ENCODE data around the gene ZCCHC7.

The ZCCHC7 gene

DNA sequence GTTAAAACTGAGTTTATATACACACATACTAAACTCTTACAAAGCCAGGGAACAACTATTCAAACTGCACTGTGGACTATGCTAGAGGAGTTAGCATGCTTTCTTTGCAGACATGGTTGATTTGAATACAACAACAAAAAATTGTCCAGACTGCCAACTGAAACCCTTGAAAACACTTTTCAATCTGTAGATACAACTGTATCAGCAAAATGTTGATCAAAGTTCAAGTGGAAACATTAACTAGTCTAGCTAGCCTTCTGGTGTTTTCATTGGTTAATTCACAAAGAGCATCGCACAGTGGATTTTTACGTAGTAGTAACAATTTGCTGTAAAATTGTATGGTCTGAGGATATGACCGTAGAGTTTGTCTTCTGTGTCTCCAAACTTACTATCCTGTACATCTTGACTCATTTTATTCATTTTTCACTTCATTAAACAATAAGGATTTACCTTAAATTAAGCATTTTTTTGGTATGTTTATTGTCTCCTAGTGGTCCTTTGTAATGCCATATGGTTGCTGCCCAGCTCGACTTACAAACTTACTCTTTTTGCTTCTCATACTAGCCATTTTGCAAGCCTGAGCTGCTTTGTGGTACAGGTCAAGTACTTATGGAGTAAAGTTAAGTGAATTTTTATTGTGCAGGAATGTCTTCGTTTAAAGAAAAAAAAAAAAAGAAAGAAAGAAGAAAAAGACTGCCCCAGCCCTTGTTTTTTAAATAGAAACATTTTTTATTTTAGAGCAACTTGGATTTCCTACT is 123.4 kb downstream of the ZCCHC7 start:
- no peak for DNase-seq (ENCODE audit: insufficient read length, low spot score)
- FAIRE-seq, result no peak

DNA sequence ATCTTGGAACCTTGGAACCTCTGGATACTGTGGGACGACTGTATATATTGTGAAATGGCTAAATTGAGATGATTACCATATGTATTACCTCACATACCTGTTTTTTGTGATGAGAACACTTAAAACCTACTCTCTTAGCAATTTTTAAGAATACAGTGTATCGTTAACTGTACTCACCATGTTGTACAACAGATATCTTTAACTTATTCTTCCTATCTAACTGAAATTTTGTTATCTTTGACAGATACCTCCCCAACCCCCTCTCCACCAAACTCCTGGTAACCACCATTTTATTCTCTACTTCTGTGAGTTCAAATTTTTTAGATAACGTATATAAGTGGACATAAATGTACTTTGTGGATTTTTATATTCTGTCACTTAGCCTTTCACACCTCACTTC is 126.5 kb downstream of the ZCCHC7 start:
- DNase-seq (ENCODE audit: insufficient read length, low spot score) (no peak), FAIRE-seq (no peak)

DNA sequence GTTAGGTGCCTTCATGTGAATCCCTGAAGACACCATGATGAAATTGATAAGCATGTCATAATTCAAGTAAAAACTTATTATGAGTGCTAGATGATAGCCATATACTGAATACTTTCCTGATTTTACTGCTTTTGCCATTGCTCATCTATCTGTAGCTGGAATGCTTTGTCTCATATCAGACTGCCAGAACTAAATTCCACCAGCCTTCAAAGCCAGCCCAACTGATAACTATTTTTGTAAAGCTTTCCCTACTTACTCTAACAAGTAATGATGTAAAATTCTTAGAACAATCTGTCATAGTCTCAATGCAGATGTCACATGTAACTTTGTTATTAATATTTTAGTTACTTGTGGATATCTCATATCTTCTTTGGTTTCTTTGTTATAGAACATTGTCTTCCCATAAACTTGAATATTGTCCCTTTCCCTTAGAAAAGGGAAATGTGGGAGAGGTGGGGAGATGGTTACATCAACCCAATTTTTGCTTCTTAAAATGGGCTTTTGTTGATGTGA is 128.3 kb downstream of the ZCCHC7 start:
- FAIRE-seq, result no peak

DNA sequence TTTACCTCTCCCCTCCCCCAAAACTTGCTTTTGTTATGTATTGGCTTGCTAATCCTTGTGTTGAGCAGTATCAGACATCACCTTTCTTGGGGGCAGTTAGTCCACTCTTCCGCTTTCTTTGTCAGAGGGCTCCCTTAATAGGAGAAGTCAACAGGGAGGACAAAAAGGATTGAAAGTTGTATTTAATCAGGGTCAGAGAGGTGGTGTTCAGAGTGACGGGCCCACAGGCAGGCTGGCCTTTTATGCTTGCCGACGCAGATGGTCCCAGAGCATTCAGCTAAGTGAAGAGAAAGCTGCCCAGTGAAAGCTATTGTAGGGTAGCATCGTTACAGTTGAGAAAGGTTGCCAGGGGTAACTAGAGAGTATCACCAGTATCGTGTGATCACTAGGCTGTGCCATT is 131.1 kb downstream of the ZCCHC7 start:
- no peak for DNase-seq (ENCODE audit: insufficient read length, low spot score)
- no peak for FAIRE-seq

More for the DNA sequence above, 128.3 kb downstream of the ZCCHC7 start:
- no peak for DNase-seq (ENCODE audit: insufficient read length, low spot score)

DNA sequence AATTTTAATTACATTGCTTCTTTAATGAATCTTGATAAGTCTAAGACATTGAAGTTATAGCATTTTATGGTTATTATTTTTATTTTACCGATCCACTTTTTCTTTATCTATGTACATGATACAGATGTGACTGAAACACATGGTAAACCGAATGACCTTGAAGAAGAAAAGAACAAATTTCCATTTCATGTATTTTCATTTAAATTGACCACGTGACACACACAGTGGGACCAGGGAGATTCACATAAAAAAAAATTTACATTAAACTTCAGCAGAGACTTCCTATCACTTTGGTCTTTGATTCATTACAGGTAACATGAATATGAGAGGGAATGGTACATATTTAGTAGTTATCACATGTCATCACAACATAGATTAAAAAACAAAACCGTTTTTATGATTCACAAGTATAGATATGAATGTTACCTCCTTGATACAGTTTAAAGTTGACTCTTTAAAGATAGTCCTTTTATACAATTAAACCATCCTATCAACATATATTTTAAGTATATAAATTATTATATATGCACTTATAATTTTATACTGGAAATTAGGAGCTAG is 133.1 kb downstream of the ZCCHC7 start:
- no peak for FAIRE-seq
- no peak for DNase-seq (ENCODE audit: insufficient read length, low spot score)

- no peak for FAIRE-seq
- DNase-seq (ENCODE audit: insufficient read length, low spot score), result no peak
Observed at GRCh38 chr9:37255187-37255586, 134.8 kb downstream of the ZCCHC7 start.

GRCh38 chr9:37255944-37256862 is 135.8 kb downstream of the ZCCHC7 start:
- DNase-seq (ENCODE audit: insufficient read length, low spot score) (no peak), FAIRE-seq (no peak)

DNA sequence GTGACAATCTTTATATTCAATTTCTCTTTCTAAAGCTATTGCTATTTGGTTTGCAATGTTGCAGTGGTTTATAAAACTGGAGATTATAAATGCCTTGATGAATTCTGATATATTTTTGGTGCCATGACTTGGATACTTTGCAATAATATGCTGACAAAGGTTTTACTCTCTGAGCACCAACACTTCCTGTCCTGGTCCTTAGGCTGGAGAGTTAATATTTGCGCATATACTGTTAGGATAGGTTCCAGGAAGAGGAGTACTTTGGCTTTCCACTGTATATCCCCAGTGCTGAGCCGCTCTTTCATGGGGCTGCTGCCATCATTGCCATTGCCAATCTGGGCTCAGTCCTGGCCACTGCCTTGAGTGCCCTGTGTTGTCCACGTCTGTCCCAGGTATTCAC is 139.6 kb downstream of the ZCCHC7 start:
- FAIRE-seq (no peak), DNase-seq (ENCODE audit: insufficient read length, low spot score) (no peak)

GRCh38 chr9:37262410-37262809 is 142.0 kb downstream of the ZCCHC7 start:
- peak; percentile 8 for DNase-seq (ENCODE audit: insufficient read length, low spot score)
- no peak for FAIRE-seq

- no peak for FAIRE-seq
Observed at GRCh38 chr9:37264539-37264938, 144.2 kb downstream of the ZCCHC7 start.

DNA sequence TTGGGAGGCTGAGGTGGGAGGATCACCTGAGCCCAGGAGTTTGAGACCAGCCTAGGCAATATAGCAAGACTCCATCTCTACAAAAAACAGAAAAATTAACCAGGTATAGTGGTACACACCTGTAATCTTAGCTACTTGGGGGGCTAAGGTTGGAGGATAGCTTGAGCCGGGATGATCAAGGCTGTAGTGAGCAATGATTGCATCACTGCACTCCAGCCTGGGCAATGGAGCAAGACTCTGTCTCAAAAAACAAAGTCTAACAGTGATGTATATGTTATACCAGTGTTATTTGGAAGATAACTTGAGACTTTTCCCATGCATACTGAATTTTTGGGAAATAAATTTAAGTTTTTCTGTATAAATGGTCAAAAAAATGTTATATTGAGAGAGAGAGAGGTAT is 146.3 kb downstream of the ZCCHC7 start:
- DNase-seq (ENCODE audit: insufficient read length, low spot score) (no peak), FAIRE-seq (no peak)

More at GRCh38 chr9:37264539-37264938, 144.2 kb downstream of the ZCCHC7 start:
- DNase-seq (ENCODE audit: insufficient read length, low spot score), result no peak

DNA sequence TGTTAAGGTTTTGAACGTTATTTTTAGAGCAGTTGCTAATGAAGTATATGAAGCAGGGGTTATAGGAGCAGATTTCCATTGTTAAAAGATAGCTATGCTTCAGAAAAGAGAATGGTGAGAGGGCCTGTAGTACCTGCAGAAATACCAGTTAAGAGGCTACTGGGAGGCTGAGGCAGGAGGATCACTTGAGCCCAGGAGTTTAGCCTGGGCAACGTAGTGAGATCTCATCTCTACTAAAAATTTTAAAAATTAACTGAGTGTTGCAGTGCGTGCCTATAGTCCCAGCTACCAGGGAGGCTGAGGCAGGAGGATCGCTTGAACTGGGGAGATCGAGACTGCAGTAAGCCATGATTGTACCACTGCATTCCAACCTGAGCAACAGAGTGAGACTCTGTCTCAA is 148.8 kb downstream of the ZCCHC7 start:
- FAIRE-seq (no peak), DNase-seq (ENCODE audit: insufficient read length, low spot score) (no peak)

GRCh38 chr9:37271679-37272078 is 151.3 kb downstream of the ZCCHC7 start:
- no peak for DNase-seq (ENCODE audit: insufficient read length, low spot score)
- FAIRE-seq, result no peak

- DNase-seq (ENCODE audit: insufficient read length, low spot score) (no peak), FAIRE-seq (no peak)
Observed at GRCh38 chr9:37273595-37273994, 153.2 kb downstream of the ZCCHC7 start.

- DNase-seq (ENCODE audit: insufficient read length, low spot score), result no peak
- FAIRE-seq, result no peak
Observed at GRCh38 chr9:37281541-37281940, 161.2 kb downstream of the ZCCHC7 start.

DNA sequence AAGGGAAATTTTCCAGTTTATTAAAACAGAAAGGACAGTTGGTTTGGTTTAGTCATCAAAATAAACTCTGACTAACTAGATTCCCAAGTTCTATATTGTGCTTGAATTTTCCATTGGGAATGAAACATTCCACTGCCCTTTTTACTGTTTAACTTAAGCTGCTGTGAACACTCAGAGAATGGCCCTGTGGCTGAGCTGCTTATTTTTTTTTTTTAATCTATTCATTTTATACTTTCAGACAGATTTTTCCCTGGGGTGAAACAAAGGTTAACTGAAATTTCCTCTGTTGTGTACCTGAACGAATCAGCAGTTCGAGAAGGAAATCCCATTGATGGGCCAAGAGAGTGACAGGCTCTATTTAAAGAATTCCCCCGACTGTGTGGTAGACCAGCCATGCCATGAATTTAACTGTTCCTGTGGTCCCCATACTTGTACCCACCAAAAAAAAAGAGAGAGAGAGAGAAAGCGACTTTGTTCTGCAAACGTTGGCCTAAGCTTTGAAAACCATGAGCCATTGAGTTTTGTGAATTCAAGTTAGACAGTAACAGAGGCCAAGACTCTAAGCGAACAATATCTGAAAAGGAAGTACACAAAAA is 163.5 kb downstream of the ZCCHC7 start:
- FAIRE-seq (no peak), DNase-seq (ENCODE audit: insufficient read length, low spot score) (peak; percentile 10)

DNA sequence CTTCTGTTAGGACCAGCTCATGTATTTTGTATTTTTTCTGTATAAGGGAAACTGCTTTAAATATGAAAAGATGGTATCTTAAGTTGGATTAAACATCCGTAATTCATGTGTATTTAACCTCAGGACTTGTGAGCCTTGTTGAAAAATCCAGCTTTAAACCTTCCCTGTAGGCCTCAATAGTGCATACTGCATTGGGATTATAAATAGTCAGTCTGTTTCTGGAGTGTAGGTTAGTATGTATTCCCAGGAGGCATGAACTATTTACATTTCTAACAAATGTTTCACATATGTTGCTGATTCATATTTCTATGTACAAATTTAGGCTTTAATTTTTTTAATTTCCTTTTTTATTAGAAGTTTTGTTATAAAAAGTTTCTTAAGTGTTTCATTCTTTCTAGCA is 164.3 kb downstream of the ZCCHC7 start:
- FAIRE-seq (no peak), DNase-seq (ENCODE audit: insufficient read length, low spot score) (no peak)

GRCh38 chr9:37286530-37287175 is 166.3 kb downstream of the ZCCHC7 start:
- FAIRE-seq, result no peak

DNA sequence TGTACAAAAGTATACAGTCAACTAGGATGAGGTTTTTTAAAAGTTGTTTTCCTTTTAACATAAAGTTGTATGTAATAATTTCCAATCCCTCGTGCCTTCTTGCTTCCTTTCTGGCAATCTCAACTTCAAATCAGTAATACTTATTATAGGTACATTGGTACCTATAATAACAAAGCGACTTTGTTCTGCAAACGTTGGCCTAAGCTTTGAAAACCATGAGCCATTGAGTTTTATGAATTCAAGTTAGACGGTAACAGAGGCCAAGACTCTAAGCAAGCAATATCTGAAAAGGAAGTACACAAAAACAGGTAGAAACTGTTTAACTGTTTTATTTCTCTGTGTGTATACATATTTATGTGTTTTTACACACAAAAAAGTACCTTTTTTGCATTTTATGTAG is 166.9 kb downstream of the ZCCHC7 start:
- FAIRE-seq, result no peak
- DNase-seq (ENCODE audit: insufficient read length, low spot score), result no peak

More at GRCh38 chr9:37286530-37287175, 166.3 kb downstream of the ZCCHC7 start:
- DNase-seq (ENCODE audit: insufficient read length, low spot score), result no peak

- no peak for FAIRE-seq
Observed at GRCh38 chr9:37289631-37290030, 169.3 kb downstream of the ZCCHC7 start.

More at GRCh38 chr9:37289631-37290030, 169.3 kb downstream of the ZCCHC7 start:
- no peak for DNase-seq (ENCODE audit: insufficient read length, low spot score)
